GM13977 (cell line): ENCODE results near the gene FGD4.

Source experiments
- DNase-seq: peaks from one replicate; pipeline ENCODE4 v3.0.0; 2012; ENCODE audit warnings: low spot score
- CTCF ChIP-seq: IDR thresholded peaks from 2 replicates; pipeline ENCODE4 v1.5.1; 2012; ENCODE audit warnings: mild to moderate bottlenecking, control low read depth; ENCODE audit not compliant: insufficient read depth; ENCODE audit errors: extremely low read depth, missing control alignments
- in situ Hi-C: fragments of 300-500 bp; cut with MboI; formaldehyde crosslinking; loops from one replicate; pipeline ENCODE4 v1.12.0; 2022; ENCODE audit warnings: low sequenced_read_pairs, low pct_unique_long_range_greater_than_20kb, mixed read lengths, inconsistent platforms; ENCODE audit not compliant: unreplicated experiment

Gene FGD4

GRCh38 chr12:32390572-32391219, 8.7 kb upstream of the FGD4 start:
- TF ChIP-seq CTCF: no peak
- in situ Hi-C loops: no loop called here
- no peak for DNase-seq

- in situ Hi-C loops: no loop called here
- DNase-seq: no peak
- no peak for TF ChIP-seq CTCF
Observed at GRCh38 chr12:32395026-32395425, 4.3 kb upstream of the FGD4 start.

- DNase-seq: no peak
- no peak for TF ChIP-seq CTCF
- in situ Hi-C loops: no loop called here
Observed at GRCh38 chr12:32397696-32398095, 1.7 kb upstream of the FGD4 start.

- no peak for TF ChIP-seq CTCF
- in situ Hi-C loops: no loop called here
- no peak for DNase-seq
Observed at GRCh38 chr12:32398181-32398580, 1.2 kb upstream of the FGD4 start.

GRCh38 chr12:32398816-32399369, 465 bp upstream of the FGD4 start:
- in situ Hi-C loops: no loop called here
- no peak for TF ChIP-seq CTCF
- DNase-seq: no peak

- no peak for DNase-seq
- no peak for TF ChIP-seq CTCF
- in situ Hi-C loops: no loop called here
Observed at GRCh38 chr12:32400114-32400672, 835 bp downstream of the FGD4 start.
